Measurements from ENCODE around the gene SCPEP1.

DNA sequence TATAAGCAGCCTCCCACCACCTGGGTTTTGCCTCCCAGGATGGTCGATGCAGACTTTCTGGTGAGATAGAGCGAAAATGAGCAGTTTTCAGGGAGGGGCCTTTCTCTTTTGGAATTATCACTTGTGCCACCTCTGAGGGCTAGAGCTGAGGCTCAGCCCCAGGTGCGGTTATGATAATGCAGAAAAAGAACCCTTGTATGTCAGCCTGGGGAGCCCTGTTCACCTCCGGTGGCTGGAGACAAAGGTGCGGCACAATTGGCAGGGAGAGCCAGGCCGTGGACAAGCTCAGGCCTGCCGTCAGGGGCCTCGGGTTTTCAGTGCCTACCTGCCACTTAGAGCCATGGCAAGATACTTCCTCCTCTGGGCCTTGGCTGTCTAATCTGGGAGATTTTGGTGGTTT is 4.4 kb downstream of the SCPEP1 start:
- TF ChIP-seq, protein P1, sequence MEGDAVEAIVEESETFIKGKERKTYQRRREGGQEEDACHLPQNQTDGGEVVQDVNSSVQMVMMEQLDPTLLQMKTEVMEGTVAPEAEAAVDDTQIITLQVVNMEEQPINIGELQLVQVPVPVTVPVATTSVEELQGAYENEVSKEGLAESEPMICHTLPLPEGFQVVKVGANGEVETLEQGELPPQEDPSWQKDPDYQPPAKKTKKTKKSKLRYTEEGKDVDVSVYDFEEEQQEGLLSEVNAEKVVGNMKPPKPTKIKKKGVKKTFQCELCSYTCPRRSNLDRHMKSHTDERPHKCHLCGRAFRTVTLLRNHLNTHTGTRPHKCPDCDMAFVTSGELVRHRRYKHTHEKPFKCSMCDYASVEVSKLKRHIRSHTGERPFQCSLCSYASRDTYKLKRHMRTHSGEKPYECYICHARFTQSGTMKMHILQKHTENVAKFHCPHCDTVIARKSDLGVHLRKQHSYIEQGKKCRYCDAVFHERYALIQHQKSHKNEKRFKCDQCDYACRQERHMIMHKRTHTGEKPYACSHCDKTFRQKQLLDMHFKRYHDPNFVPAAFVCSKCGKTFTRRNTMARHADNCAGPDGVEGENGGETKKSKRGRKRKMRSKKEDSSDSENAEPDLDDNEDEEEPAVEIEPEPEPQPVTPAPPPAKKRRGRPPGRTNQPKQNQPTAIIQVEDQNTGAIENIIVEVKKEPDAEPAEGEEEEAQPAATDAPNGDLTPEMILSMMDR (IDR thresholded peaks at IDR 0.05): no peak
- TF ChIP-seq POLR2A (IDR thresholded peaks at IDR 0.05): no peak
